SK-N-SH treated with all-trans-retinoic acid at 6 μM for 48 hours (cell line): ENCODE results near the gene CCDC178.

Source experiments
- BACH2 ChIP-seq: fragments of 250-450 bp; sonication (Bioruptor Pico); IDR thresholded peaks from 2 replicates; pipeline ENCODE4 v1.9.0; 2021; ENCODE audit warnings: mild to moderate bottlenecking, borderline replicate concordance
- GLIS3 ChIP-seq: fragments of 250-450 bp; sonication (Bioruptor Pico); IDR thresholded peaks from 2 replicates; pipeline ENCODE4 v1.5.0; 2020; ENCODE audit warnings: mild to moderate bottlenecking, moderate library complexity
- SNAI2 ChIP-seq: fragments of 250-450 bp; sonication (Bioruptor Pico); IDR thresholded peaks from 2 replicates; pipeline ENCODE4 v1.5.0; 2020; ENCODE audit warnings: mild to moderate bottlenecking, moderate library complexity
- TCF4 ChIP-seq: fragments of 250-450 bp; sonication (Bioruptor Pico); IDR thresholded peaks from 2 replicates; pipeline ENCODE4 v1.8.0; 2021; ENCODE audit warnings: mild to moderate bottlenecking, moderate library complexity, borderline replicate concordance
- ZNF565 ChIP-seq: fragments of 450-650 bp; formaldehyde crosslinking; conservative IDR thresholded peaks from 2 replicates; pipeline ENCODE4 v1.5.0; 2020; ENCODE audit warnings: low read depth, mild to moderate bottlenecking, moderate library complexity
- TF ChIP-seq, protein P1 (sequence below): fragments of 250-450 bp; sonication (Bioruptor Pico); IDR thresholded peaks from 2 replicates; pipeline ENCODE4 v1.8.0; 2020; ENCODE audit warnings: mild to moderate bottlenecking, moderate library complexity, borderline replicate concordance
- TF ChIP-seq, protein P2 (sequence below): fragments of 250-450 bp; sonication (Bioruptor Pico); IDR thresholded peaks from 2 replicates; pipeline ENCODE4 v1.5.0; 2020; ENCODE audit warnings: mild to moderate bottlenecking, moderate library complexity

DNA sequence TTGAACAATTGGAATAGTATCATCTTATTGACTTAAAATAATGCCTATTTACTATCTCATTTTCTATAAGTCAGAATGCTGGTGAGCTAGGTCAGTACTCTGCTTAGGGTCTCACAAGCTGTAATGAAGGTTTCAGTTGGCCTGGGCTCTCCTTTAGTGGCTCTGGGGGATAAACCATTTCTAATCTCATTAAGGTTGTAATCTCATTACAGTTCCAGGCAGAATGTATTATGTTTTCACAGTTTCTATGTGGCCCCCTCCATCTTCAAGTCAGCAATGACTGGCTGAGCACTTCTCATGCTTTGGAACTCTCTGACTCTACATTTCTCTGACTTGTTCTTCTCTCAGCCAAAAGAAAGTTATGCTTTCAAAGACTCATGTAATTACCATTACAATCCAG is 163.1 kb downstream of the CCDC178 start:
- TF ChIP-seq, protein P1, sequence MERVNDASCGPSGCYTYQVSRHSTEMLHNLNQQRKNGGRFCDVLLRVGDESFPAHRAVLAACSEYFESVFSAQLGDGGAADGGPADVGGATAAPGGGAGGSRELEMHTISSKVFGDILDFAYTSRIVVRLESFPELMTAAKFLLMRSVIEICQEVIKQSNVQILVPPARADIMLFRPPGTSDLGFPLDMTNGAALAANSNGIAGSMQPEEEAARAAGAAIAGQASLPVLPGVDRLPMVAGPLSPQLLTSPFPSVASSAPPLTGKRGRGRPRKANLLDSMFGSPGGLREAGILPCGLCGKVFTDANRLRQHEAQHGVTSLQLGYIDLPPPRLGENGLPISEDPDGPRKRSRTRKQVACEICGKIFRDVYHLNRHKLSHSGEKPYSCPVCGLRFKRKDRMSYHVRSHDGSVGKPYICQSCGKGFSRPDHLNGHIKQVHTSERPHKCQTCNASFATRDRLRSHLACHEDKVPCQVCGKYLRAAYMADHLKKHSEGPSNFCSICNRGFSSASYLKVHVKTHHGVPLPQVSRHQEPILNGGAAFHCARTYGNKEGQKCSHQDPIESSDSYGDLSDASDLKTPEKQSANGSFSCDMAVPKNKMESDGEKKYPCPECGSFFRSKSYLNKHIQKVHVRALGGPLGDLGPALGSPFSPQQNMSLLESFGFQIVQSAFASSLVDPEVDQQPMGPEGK: no peak
- TF ChIP-seq, protein P2, sequence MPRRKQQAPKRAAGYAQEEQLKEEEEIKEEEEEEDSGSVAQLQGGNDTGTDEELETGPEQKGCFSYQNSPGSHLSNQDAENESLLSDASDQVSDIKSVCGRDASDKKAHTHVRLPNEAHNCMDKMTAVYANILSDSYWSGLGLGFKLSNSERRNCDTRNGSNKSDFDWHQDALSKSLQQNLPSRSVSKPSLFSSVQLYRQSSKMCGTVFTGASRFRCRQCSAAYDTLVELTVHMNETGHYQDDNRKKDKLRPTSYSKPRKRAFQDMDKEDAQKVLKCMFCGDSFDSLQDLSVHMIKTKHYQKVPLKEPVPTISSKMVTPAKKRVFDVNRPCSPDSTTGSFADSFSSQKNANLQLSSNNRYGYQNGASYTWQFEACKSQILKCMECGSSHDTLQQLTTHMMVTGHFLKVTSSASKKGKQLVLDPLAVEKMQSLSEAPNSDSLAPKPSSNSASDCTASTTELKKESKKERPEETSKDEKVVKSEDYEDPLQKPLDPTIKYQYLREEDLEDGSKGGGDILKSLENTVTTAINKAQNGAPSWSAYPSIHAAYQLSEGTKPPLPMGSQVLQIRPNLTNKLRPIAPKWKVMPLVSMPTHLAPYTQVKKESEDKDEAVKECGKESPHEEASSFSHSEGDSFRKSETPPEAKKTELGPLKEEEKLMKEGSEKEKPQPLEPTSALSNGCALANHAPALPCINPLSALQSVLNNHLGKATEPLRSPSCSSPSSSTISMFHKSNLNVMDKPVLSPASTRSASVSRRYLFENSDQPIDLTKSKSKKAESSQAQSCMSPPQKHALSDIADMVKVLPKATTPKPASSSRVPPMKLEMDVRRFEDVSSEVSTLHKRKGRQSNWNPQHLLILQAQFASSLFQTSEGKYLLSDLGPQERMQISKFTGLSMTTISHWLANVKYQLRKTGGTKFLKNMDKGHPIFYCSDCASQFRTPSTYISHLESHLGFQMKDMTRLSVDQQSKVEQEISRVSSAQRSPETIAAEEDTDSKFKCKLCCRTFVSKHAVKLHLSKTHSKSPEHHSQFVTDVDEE (CRISPR knock-in tag): no peak
- TF ChIP-seq ZNF565 (no peak), SNAI2 (no peak), TCF4 (CRISPR knock-in tag) (no peak), GLIS3 (CRISPR knock-in tag) (no peak), BACH2 (CRISPR knock-in tag) (no peak)
